ENCODE data around the gene CRYGN. TPM values are rescaled to one million over a fixed set of nuclear protein-coding genes. Genes with fewer than 3 reads are reported as not detected.

CRYGN gene
- total RNA-seq, 1 donor from 2014 or later, result not detected

GRCh38 chr7:151379534-151380198 lies 60.3 kb downstream of the CRYGN start:
- no peak for DNase-seq (ENCODE audit: low spot score)

- DNase-seq (ENCODE audit: low spot score), result no peak
Observed at GRCh38 chr7:151379193-151379520, 60.8 kb downstream of the CRYGN start.

Other genes starting within 250 kb of the CRYGN start
- not detected for gene H2BK1, start 229.7 kb downstream of the CRYGN start, total RNA-seq
- gene ABCF2, start 212.9 kb downstream of the CRYGN start, total RNA-seq, result 33.9 TPM
- gene CHPF2, start 207.7 kb downstream of the CRYGN start, total RNA-seq, result 43.0 TPM
- 67.4 TPM for gene SMARCD3, start 191.4 kb downstream of the CRYGN start, total RNA-seq
- gene NUB1, start 98.3 kb downstream of the CRYGN start, total RNA-seq, result 56.4 TPM
- 4.3 TPM for gene WDR86, start 30.1 kb downstream of the CRYGN start, total RNA-seq
- gene RHEB, start 79.8 kb upstream of the CRYGN start, total RNA-seq, result 95.2 TPM

Data from ureter (tissue), 1 donor.